GM18873 (cell line): ENCODE data around the gene PLEKHA6.

Experiments
- ATAC-seq: cut with Tn5 transposase; IDR thresholded peaks from one replicate; pipeline ENCODE4 v1.9.1; 2021; ENCODE audit warnings: mild to moderate bottlenecking, moderate library complexity, moderate number of reproducible peaks; ENCODE audit not compliant: unreplicated experiment, low FRiP score

The PLEKHA6 gene

DNA sequence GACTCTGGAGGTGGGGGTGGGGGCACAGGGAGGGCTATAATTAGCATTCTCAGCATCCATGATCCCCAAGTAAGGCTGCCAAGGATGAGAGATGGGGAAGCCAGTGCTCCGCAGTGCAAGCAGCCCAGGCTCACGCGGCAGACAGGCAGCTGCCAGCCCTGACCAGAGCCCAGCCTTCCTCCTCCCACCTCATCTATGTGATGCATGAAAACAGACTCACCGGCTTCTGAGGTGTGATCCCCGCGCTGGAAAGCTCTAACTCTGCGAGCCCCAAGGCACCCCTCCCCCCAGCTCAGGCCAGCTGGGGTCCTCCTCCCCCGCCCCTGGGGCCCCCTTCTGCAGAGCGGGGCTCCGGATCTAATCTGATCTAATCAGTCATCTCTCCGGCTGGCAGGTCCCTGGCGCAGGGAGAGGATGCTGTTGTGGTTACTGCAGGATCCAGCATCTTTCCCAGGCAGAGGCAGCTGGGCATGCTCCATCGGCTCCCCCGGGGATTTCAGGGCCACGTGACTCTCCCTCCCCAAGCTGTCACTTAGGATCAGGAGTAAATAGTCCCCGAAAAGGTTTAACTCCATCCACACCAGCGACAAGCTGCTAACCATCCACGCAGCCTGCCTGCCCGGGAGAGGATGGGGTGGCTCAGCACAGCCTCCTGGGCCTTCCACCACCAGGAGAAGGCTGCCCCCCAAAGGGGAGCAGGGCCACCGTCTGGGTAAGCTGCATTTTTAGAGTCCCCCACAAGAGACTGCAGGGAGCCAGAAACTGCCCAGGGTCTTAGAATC is at the start of gene PLEKHA6:
TSS of gene PLEKHA6 (minus strand) at position 456 of the 782 bp plus-strand sequence. CDS start 86,202 bp downstream, outside the sequence.
- ATAC-seq, result no peak

GRCh38 chr1:204409123-204409522 is 49.4 kb upstream of the PLEKHA6 start:
- ATAC-seq, result no peak

GRCh38 chr1:204408602-204409001 is 48.9 kb upstream of the PLEKHA6 start:
- ATAC-seq, result no peak

DNA sequence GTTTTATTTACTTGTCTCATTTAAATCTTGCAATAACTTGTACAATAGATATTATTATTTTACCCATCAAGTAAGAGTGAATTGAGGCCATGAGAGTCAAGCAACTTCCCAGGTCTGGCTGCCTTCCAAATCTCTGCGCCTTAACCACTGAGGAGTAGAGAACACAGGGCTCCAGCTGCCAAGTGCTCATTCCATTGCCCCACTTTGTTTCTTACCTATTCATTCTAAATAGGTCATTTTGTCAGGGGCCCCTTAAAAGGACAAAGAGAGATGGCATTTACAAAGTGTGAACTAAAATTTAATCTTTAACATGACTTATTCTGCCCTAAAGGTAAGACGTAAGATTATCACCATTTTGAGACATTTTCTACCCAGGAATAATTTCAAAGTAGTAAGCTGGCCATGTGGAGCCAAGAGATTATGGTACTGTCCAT is 48.4 kb upstream of the PLEKHA6 start:
- no peak for ATAC-seq

- ATAC-seq, result no peak
These were observed 47.7 kb upstream of the PLEKHA6 start for GRCh38 chr1:204407295-204407971.

DNA sequence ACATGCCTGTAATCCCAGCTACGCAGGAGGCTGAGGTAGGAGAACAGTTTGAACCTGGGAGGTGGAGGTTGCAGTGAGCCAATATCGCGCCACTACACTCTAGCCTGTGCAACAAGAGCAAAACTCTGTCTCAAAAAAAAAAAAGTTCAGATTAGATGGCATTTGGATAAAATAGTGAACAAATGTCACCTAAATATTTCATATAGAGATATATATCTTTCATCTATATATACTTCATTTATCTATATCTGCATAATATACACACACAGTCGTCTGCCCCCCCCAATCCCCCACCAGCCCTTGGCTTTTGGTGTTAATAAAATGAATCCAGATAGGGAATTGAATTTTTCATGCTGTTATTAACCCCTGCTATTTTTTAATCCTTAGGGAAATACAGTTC is 46.9 kb upstream of the PLEKHA6 start:
- no peak for ATAC-seq

GRCh38 chr1:204405988-204406387 is 46.3 kb upstream of the PLEKHA6 start:
- ATAC-seq, result no peak

DNA sequence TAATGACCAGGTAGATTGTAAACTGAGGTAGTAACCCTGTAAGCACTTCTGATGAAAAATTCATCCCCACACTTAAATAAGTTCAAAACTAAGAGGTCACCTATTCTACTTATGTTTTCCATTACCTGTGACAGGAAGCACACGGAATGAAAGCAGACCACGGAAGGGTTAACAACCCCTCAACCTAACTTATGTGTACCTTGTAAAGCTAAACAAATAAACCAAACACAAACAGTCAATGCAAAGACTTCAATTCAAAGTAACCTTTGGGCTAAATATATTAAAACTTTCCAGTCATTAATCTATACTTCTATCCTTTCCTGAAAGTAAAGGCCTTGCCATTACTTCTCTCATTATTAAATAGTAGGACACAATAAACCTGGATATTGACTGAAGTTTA is 44.9 kb upstream of the PLEKHA6 start:
- ATAC-seq, result no peak

DNA sequence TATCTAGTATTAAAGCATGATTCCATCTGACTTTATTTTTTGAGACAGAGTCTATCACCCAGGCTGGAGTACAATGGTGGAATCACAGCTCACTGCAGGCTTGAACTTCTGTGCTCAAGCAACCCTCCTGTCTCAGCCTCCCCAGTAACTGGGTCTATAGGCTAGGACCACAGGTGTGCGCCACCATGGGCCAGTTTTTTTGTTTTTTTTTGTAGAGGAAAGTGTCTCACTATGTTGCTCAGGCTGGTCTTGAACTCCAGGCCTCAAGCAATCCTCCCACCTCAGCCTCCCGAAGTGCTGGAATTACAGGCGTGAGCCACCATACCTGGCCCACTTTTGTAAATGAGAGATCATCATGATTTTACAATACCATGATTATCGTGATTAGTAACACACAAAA is 42.7 kb upstream of the PLEKHA6 start:
- ATAC-seq, result no peak

- no peak for ATAC-seq
These were observed 42.0 kb upstream of the PLEKHA6 start for GRCh38 chr1:204401730-204402129.

DNA sequence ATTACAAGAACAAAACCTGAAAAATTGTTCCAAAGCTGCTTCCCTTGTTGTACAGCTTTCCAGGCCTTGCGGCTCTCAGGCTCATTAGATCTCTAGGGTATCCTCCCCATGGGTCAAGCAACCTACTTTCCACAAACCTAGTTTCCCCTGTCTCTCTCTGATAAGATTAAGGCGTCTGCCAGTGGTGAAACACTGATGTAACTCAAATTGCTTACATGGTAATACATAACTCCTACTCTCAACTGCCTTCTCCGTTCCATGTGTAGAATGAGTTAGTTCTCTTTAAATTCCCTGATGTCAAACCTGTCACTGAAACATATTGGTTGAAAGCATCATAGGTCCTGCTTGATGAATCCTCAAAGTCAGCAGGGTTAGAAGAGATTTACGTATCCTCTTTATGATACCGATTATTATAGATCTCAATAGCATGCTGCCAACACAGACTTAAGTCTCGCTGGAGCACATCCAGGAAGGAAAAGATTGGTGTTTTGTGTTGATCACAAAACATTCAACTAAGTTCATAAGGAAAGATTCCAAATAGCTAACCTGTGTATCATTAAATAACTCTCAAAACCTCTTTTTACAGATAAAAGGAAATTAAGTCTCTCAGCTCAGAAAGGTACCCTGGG is 41.3 kb upstream of the PLEKHA6 start:
- ATAC-seq, result no peak

DNA sequence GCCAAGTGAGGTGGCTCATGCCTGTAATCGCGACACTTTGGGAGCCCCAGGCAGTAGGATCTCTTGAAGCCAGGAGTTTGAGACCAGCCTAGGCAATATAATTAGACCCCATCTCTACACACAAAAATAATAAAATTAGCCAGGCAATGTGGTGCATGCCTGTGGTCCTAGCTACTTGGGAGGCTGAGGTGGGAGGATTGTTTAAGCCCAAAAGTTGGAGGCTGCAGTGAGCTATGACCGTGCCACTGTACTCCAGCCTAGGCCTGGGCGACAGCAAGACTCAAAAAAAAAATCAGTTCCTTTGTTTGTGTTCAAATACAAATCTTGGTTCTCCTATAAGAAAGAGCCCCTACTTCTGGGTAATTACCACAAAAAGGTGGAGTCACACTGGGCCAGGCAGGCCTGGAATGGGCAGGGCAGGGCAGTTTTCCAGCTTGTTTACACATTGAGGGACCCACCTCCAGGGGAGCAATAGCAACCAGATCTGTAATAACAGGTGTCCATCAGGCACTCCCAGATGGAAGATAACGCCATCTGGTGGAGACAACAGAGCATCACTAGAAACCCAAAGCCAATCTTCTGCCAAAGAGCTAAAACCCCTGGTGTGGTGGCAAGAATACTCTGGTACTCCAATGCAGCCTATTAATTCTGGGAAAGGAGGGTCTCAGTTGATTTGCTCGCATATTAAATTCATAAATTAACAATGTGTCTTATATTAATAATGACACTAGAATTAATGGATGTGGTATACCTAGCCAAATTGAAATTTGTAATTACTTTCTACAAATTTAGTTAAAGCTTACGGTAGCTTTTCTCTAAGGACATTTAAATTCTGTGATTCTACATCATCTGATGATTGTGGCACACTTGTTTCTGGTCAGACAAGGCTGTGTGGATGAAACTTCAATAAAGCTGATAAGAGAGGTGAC is 38.7 kb upstream of the PLEKHA6 start:
- ATAC-seq, result no peak

DNA sequence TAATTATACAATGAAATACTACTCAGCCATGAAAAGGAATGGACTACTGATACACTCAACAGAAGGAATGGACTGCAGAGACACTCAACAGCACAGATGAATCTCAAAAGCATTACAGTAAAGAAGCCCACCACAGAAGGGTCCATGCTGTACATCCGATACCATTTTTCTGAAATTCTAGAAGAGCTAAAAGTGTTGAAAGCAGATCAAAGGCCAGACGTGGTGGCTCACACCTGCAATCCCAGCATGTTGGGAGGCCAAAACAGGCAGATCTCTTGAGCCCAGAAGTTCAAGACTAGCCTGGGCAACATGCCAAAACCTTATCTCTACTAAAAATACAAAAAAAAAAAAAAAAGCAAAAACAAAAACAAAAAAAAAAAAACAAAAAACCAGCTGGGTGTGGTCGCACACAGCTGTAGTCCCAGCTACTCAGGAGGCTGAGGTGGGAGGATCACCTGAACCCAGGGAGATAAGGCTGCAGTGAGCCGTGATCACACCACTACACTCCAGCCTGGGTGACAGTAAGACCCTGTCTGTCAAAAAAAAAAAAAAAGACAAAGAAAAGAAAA is 36.4 kb upstream of the PLEKHA6 start:
- ATAC-seq, result no peak

DNA sequence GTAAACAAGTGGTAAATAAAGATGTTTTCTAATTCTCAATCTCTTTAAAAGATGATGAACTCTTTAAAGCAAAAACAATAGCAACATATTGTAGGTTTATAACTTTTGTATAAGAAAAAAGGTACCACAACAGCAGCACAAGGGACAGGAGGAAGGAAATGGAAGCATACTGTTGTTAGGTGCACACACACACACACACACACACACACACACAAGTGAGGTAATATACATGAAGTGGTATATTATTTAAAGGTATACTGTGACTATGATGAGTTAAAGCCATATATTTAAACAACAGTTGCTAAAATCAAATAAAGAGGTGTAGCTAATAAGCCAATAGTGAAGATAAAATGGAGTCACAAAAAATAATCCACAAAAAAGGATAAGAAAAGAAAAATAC is 31.9 kb upstream of the PLEKHA6 start:
- ATAC-seq, result no peak

DNA sequence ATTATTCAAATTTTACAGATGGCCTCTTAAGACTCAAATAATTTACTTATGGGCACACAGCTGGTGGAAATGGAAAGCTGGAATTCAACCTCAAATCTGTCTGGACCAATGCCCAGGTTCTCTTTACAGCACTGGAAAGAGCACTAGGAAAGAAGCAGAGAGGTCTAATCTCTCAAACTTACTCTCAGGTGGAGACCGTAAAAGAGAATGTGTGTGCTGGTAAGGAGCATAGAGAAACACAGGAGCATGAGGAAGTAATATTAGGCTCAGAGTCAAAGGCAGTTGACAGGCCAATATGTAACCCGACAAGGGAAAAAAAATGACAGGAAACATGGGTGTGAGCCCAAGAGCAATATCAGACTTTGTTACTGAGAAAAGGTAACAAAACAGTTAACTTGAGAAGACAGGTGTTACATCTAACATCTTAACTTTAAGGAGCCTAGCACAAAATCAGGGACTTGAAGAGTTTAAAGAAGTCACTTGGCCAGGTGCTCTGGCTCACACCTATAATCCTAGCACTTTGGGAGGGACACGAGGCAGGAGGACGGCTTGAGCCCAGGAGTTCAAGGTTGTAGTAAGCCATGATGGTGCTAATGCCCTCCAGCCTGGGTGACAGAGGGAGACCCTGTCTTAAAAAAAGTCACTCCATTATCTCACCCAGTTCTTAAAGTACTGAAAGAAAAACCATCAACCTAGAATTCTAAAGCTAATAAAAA is 31.2 kb upstream of the PLEKHA6 start:
- ATAC-seq, result no peak

DNA sequence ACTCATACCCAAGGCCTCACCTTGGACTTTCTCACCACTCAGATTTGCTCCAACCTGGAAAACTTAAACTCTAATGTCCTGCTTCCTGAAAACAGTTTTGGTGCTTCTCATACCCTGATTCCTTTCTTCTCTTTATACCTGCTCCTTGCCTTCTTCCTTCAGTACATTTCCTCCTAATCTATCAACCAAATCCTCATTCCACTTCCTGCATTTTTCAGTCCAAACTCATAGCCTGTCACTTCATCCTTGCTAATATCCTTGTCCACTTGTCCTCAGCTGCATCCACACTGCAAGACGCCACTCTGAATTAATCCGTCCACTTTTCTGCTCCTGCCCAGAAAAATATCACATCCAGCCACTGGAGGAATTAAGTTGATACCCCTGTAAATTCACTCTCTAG is 26.0 kb upstream of the PLEKHA6 start:
- no peak for ATAC-seq

GRCh38 chr1:204384636-204385352 is 25.1 kb upstream of the PLEKHA6 start:
- no peak for ATAC-seq

DNA sequence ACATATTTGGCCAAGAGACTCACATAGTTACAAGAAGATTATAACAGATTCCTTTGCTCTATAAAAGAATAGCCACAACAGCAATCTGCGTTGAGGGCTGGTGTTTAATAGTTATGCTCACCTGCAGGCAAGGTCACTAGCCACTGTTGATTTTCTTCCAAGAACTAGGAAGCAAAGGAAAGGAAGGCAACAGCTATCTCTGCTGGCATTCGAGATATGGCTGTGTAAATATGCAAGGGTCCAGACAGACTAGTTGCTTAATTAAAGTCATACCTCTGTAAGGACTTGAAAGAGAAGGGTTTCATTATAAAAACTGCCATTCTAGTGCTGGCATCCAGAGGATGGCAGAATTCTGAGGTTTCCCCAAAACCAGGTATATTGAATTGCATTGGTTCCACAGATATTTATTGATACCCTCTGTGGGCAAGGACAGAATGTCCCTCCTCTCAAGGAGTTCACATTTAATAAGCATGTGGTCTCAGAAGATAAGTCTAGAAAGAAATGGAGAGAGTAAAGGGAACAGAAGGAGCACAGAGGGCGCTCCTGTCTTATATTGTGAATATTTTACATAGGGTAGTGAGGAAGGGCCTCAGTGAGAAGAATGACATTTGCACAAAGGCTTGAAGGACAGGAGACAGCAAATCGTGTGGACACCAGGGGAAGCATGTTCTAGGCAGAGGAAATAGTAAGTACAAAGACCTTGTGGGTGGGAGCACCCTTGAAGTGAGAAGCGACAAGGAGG is 23.6 kb upstream of the PLEKHA6 start:
- no peak for ATAC-seq
